Tibial nerve (tissue), 4 donors: ENCODE measurements around the gene RRAS.
A peak's percentile ranks its signal among the peaks of the same experiment; 100 is the strongest.

ENCODE experiments used
- EP300 ChIP-seq, 2 donors: sonication (generic); formaldehyde crosslinking; IDR thresholded peaks; one replicate each; pipeline ENCODE4 v1.6.1; 2017; ENCODE audit warnings: antibody characterized with exemption in 2 of 2, mild to moderate bottlenecking in 1 of 2
- POLR2A ChIP-seq, 2 donors: fragments of 450-650 bp; IDR thresholded peaks; one replicate each; pipeline ENCODE4 v1.6.1; 2017; ENCODE audit warnings: antibody characterized with exemption in 2 of 2, mild to moderate bottlenecking in 2 of 2, moderate library complexity in 2 of 2
- TF ChIP-seq, protein P1 (sequence below), 5 experiments: fragments of 200-600 bp in 3 of 5; fragments of 450-650 bp in 2 of 5; sonication (generic) in 3 of 5; IDR thresholded peaks; one replicate each; pipeline ENCODE4 v1.5.1; 2016 to 2019; ENCODE audit warnings: antibody characterized with exemption in 5 of 5, mild to moderate bottlenecking in 3 of 5, moderate library complexity in 2 of 5

DNA sequence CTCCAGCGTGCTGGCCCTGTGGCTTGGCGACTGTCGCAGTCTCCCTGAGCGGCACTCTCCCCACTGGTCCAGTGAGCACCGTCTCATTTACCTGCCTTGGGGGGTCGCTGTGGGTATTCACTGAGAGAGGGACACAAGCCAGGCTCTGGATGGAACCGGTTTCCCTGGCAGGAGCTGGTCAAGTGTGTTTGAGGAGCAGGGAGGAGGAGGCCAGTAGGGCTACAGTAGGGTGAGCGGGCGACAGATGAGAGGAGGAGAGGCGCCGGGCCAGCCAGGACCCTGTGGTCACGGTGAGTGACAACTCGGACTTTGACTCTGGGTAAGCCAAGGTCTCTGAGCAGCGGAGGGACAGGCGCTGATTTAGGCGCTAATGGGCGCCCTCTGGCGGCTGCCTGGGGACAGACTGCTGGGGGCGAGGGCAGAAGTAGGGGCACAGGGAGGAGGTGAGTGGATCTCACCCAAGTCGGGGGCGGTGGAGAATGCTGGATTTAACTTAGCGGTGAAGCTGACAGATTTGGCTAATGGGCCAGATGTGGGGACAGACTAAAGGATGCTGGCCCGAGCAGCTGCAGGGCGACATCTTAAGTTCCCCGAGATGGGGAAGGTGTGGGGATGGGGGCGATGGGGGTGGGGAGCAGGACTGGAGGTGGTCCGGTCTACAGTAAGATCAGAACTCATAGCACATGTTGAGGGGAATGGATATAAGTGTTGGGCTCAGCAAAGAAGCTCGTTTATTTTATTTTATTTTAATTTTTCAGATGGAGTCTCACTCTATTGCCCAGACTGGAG is 32.4 kb upstream of the RRAS start:
- TF ChIP-seq POLR2A (IDR thresholded peaks at IDR 0.05) (no peak), EP300 (IDR thresholded peaks at IDR 0.05) (no peak)
- TF ChIP-seq, protein P1, sequence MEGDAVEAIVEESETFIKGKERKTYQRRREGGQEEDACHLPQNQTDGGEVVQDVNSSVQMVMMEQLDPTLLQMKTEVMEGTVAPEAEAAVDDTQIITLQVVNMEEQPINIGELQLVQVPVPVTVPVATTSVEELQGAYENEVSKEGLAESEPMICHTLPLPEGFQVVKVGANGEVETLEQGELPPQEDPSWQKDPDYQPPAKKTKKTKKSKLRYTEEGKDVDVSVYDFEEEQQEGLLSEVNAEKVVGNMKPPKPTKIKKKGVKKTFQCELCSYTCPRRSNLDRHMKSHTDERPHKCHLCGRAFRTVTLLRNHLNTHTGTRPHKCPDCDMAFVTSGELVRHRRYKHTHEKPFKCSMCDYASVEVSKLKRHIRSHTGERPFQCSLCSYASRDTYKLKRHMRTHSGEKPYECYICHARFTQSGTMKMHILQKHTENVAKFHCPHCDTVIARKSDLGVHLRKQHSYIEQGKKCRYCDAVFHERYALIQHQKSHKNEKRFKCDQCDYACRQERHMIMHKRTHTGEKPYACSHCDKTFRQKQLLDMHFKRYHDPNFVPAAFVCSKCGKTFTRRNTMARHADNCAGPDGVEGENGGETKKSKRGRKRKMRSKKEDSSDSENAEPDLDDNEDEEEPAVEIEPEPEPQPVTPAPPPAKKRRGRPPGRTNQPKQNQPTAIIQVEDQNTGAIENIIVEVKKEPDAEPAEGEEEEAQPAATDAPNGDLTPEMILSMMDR (IDR thresholded peaks at IDR 0.05) = peak; percentile 83 to 97 (median 90)
